Activated CD8-positive, alpha-beta memory T cell treated with anti-CD3 and anti-CD28 coated beads, Interleukin-2, amount 10 ng/mL, durations not matched to agents 7 days and 5 days (primary cell): ENCODE measurements around the gene RHBDF2. TPM values are rescaled to one million over a fixed set of nuclear protein-coding genes. Genes with fewer than 3 reads are reported as not detected.
A peak's percentile ranks its signal among the peaks of the same experiment; 100 is the strongest.

Source experiments
- ATAC-seq: fragments of 150-1000 bp; cut with Tn5 transposase; one replicate; pipeline ENCODE4 v1.10.0; 2021; ENCODE audit warnings: moderate library complexity
- CTCF ChIA-PET: fragments of 350-600 bp; sonication (Branson Sonifier 250); formaldehyde crosslinking; loops from one replicate; lab custom pipeline; 2021; ENCODE audit warnings: antibody characterized with exemption; lab: Charles Lee
- DNase-seq: peaks from one replicate; pipeline ENCODE4 v3.0.0-alpha.2; 2020
- H3K27ac Mint-ChIP-seq: one replicate; pipeline ENCODE4 v1.8.0; 2021; ENCODE audit warnings: mild to moderate bottlenecking, mixed read lengths
- H3K27me3 Mint-ChIP-seq: one replicate; pipeline ENCODE4 v1.8.0; 2021; ENCODE audit warnings: mixed read lengths
- H3K36me3 Mint-ChIP-seq: one replicate; pipeline ENCODE4 v1.8.0; 2021; ENCODE audit warnings: mild to moderate bottlenecking, mixed read lengths
- H3K4me1 Mint-ChIP-seq: one replicate; pipeline ENCODE4 v1.8.0; 2021; ENCODE audit warnings: mixed read lengths
- H3K4me3 Mint-ChIP-seq: one replicate; pipeline ENCODE4 v1.8.0; 2021; ENCODE audit warnings: mild to moderate bottlenecking, moderate library complexity, mixed read lengths
- H3K9me3 Mint-ChIP-seq: one replicate; pipeline ENCODE4 v1.8.0; 2022; ENCODE audit warnings: low read depth, mixed read lengths
- total RNA-seq, 2 experiments: library from RNA; stranded (reverse); gene quantifications; one replicate each; pipeline ENCODE4 v1.2.3, GENCODE V29; 2021

The RHBDF2 gene
- total RNA-seq, 2 experiments from 2014 or later = 29.6 to 42.1 TPM

- H3K36me3 Mint-ChIP-seq = no peaks in the 10 kb centered on the region
- no peak for DNase-seq
- CTCF ChIA-PET = interaction anchor here (0.9 to 3.1 kb wide), 2 partner anchors 13 to 40 kb away, joined by 5 to 12 read pairs; no protein-coding TSS in a partner anchor
- ATAC-seq = no peak
- H3K4me3 Mint-ChIP-seq = no peak overlapping the region
- H3K4me1 Mint-ChIP-seq = peaks cover 21% of the 10 kb centered on the region
- H3K27me3 Mint-ChIP-seq = no peaks in the 10 kb centered on the region
- no peaks in the 10 kb centered on the region for H3K9me3 Mint-ChIP-seq
- H3K27ac Mint-ChIP-seq = no peak overlapping the region
These were observed 63.5 kb downstream of the RHBDF2 start for GRCh38 chr17:76437467-76438402.

GRCh38 chr17:76435751-76436150 is 65.5 kb downstream of the RHBDF2 start:
- DNase-seq (no peak), ATAC-seq (no peak)
- Mint-ChIP-seq H3K4me1 (peaks cover 3% of the 10 kb centered on the region), H3K4me3 (no peak overlapping the region), H3K9me3 (no peaks in the 10 kb centered on the region), H3K27me3 (no peaks in the 10 kb centered on the region), H3K36me3 (no peaks in the 10 kb centered on the region), H3K27ac (no peak overlapping the region)
- CTCF ChIA-PET = interaction anchor here (1.0 to 1.5 kb wide), 3 partner anchors 23 to 97 kb away, joined by 3 read pairs; no protein-coding TSS in a partner anchor

- H3K36me3 Mint-ChIP-seq = no peaks in the 10 kb centered on the region
- no peak overlapping the region for H3K27ac Mint-ChIP-seq
- CTCF ChIA-PET = interaction anchor here (1.0 to 1.5 kb wide), 2 partner anchors 24 to 96 kb away, joined by 3 read pairs; no protein-coding TSS in a partner anchor
- H3K4me3 Mint-ChIP-seq = no peak overlapping the region
- no peak for ATAC-seq
- H3K9me3 Mint-ChIP-seq = no peaks in the 10 kb centered on the region
- no peaks in the 10 kb centered on the region for H3K27me3 Mint-ChIP-seq
- no peak for DNase-seq
- H3K4me1 Mint-ChIP-seq = peaks cover 3% of the 10 kb centered on the region
These were observed 66.4 kb downstream of the RHBDF2 start for GRCh38 chr17:76434870-76435269.

GRCh38 chr17:76433693-76434092 is 67.5 kb downstream of the RHBDF2 start:
- DNase-seq (no peak), ATAC-seq (no peak)
- Mint-ChIP-seq H3K36me3 (no peaks in the 10 kb centered on the region), H3K27me3 (no peaks in the 10 kb centered on the region), H3K27ac (no peak overlapping the region), H3K4me1 (no peaks in the 10 kb centered on the region), H3K4me3 (no peak overlapping the region), H3K9me3 (no peaks in the 10 kb centered on the region)
- CTCF ChIA-PET = no interaction called here

GRCh38 chr17:76432712-76433336 is 68.4 kb downstream of the RHBDF2 start:
- Mint-ChIP-seq H3K27me3 (no peaks in the 10 kb centered on the region), H3K9me3 (no peaks in the 10 kb centered on the region), H3K27ac (no peak overlapping the region), H3K4me3 (no peak overlapping the region), H3K4me1 (peaks cover 4% of the 10 kb centered on the region), H3K36me3 (no peaks in the 10 kb centered on the region)
- CTCF ChIA-PET = interaction anchor here (1.0 to 3.9 kb wide), 2 partner anchors 13 to 35 kb away, joined by 3 to 12 read pairs; no protein-coding TSS in a partner anchor
- ATAC-seq = peak; percentile 39
- no peak for DNase-seq

GRCh38 chr17:76432004-76432403 is 69.2 kb downstream of the RHBDF2 start:
- Mint-ChIP-seq H3K4me3 (no peak overlapping the region), H3K27me3 (no peaks in the 10 kb centered on the region), H3K36me3 (no peaks in the 10 kb centered on the region), H3K9me3 (no peaks in the 10 kb centered on the region), H3K4me1 (peaks cover 4% of the 10 kb centered on the region), H3K27ac (no peak overlapping the region)
- DNase-seq = no peak
- no peak for ATAC-seq
- CTCF ChIA-PET = interaction anchor here (1.0 to 3.9 kb wide), 2 partner anchors 14 to 34 kb away, joined by 3 to 12 read pairs; no protein-coding TSS in a partner anchor

GRCh38 chr17:76431509-76431908 is 69.7 kb downstream of the RHBDF2 start:
- peaks cover 4% of the 10 kb centered on the region for H3K4me1 Mint-ChIP-seq
- CTCF ChIA-PET = interaction anchor here (1.1 to 3.9 kb wide), 2 partner anchors 34 to 47 kb away, joined by 3 to 12 read pairs; partner anchors contain the start of gene SPHK1
- H3K4me3 Mint-ChIP-seq = no peak overlapping the region
- no peaks in the 10 kb centered on the region for H3K9me3 Mint-ChIP-seq
- H3K36me3 Mint-ChIP-seq = no peaks in the 10 kb centered on the region
- H3K27me3 Mint-ChIP-seq = no peaks in the 10 kb centered on the region
- ATAC-seq (no peak), DNase-seq (no peak)
- H3K27ac Mint-ChIP-seq = no peak overlapping the region

- no peak for DNase-seq
- Mint-ChIP-seq H3K9me3 (no peaks in the 10 kb centered on the region), H3K36me3 (no peaks in the 10 kb centered on the region), H3K27me3 (no peaks in the 10 kb centered on the region), H3K4me3 (no peak overlapping the region), H3K4me1 (peaks cover 4% of the 10 kb centered on the region), H3K27ac (no peak overlapping the region)
- CTCF ChIA-PET = interaction anchor here (2.5 to 3.9 kb wide), 2 partner anchors 20 to 31 kb away, joined by 8 to 12 read pairs; no protein-coding TSS in a partner anchor
- no peak for ATAC-seq
These were observed 72.7 kb downstream of the RHBDF2 start for GRCh38 chr17:76428511-76428910.

GRCh38 chr17:76427501-76428231 is 73.6 kb downstream of the RHBDF2 start:
- peaks cover 4% of the 10 kb centered on the region for H3K4me1 Mint-ChIP-seq
- H3K4me3 Mint-ChIP-seq = no peak overlapping the region
- H3K27ac Mint-ChIP-seq = no peak overlapping the region
- DNase-seq = no peak
- no peaks in the 10 kb centered on the region for H3K27me3 Mint-ChIP-seq
- no peaks in the 10 kb centered on the region for H3K36me3 Mint-ChIP-seq
- ATAC-seq = no peak
- CTCF ChIA-PET = interaction anchor here (1.1 to 2.5 kb wide), 5 partner anchors 19 to 414 kb away, joined by 3 to 8 read pairs (median 3); partner anchors contain the start of gene UBE2O
- H3K9me3 Mint-ChIP-seq = no peaks in the 10 kb centered on the region

- DNase-seq = no peak
- Mint-ChIP-seq H3K4me3 (no peak overlapping the region), H3K27ac (no peak overlapping the region), H3K27me3 (no peaks in the 10 kb centered on the region), H3K9me3 (no peaks in the 10 kb centered on the region), H3K36me3 (no peaks in the 10 kb centered on the region), H3K4me1 (peaks cover 4% of the 10 kb centered on the region)
- no peak for ATAC-seq
- CTCF ChIA-PET = interaction anchor here (0.7 to 2.5 kb wide), 7 partner anchors 15 to 413 kb away, joined by 3 to 8 read pairs (median 3); partner anchors contain the start of gene UBE2O
These were observed 74.4 kb downstream of the RHBDF2 start for GRCh38 chr17:76426853-76427252.

GRCh38 chr17:76422860-76423259 is 78.4 kb downstream of the RHBDF2 start:
- DNase-seq (no peak), ATAC-seq (no peak)
- no peaks in the 10 kb centered on the region for H3K4me1 Mint-ChIP-seq
- CTCF ChIA-PET = interaction anchor here (2.0 kb wide), 1 partner anchor 25 kb away, joined by 6 read pairs; no protein-coding TSS in a partner anchor
- no peak overlapping the region for H3K4me3 Mint-ChIP-seq
- H3K27me3 Mint-ChIP-seq = no peaks in the 10 kb centered on the region
- no peaks in the 10 kb centered on the region for H3K36me3 Mint-ChIP-seq
- H3K9me3 Mint-ChIP-seq = no peaks in the 10 kb centered on the region
- H3K27ac Mint-ChIP-seq = no peak overlapping the region

GRCh38 chr17:76422406-76422805 is 78.8 kb downstream of the RHBDF2 start:
- CTCF ChIA-PET = interaction anchor here (2.0 kb wide), 1 partner anchor 24 kb away, joined by 6 read pairs; no protein-coding TSS in a partner anchor
- H3K4me1 Mint-ChIP-seq = no peaks in the 10 kb centered on the region
- H3K4me3 Mint-ChIP-seq = no peak overlapping the region
- H3K36me3 Mint-ChIP-seq = no peaks in the 10 kb centered on the region
- DNase-seq = no peak
- H3K27ac Mint-ChIP-seq = no peak overlapping the region
- no peaks in the 10 kb centered on the region for H3K27me3 Mint-ChIP-seq
- no peaks in the 10 kb centered on the region for H3K9me3 Mint-ChIP-seq
- no peak for ATAC-seq
